ENCODE measurements around the gene SNN. TPM values are rescaled to one million over a fixed set of nuclear protein-coding genes. Genes with fewer than 3 reads are reported as not detected.

Gene SNN
- total RNA-seq, 1 donor from 2014 or later = 11.6 TPM

- DNase-seq = no peak
Measured at GRCh38 chr16:11700264-11701029, 32.2 kb downstream of the SNN start.

GRCh38 chr16:11705311-11706025 is 37.2 kb downstream of the SNN start:
- no peak for DNase-seq

- no peak for DNase-seq
Measured at GRCh38 chr16:11706180-11706742, 38.0 kb downstream of the SNN start.

GRCh38 chr16:11707679-11708197 is 39.5 kb downstream of the SNN start:
- DNase-seq = no peak

- DNase-seq = no peak
Measured at GRCh38 chr16:11708421-11708820, 40.2 kb downstream of the SNN start.

GRCh38 chr16:11711662-11712061 is 43.4 kb downstream of the SNN start:
- no peak for DNase-seq

- no peak for DNase-seq
Measured at GRCh38 chr16:11712122-11712521, 43.9 kb downstream of the SNN start.

GRCh38 chr16:11715246-11715947 is 47.1 kb downstream of the SNN start:
- no peak for DNase-seq

GRCh38 chr16:11716336-11716735 is 48.1 kb downstream of the SNN start:
- no peak for DNase-seq

GRCh38 chr16:11717811-11718210 is 49.6 kb downstream of the SNN start:
- no peak for DNase-seq

- DNase-seq = no peak
Measured at GRCh38 chr16:11719171-11719570, 50.9 kb downstream of the SNN start.

GRCh38 chr16:11719762-11720161 is 51.5 kb downstream of the SNN start:
- no peak for DNase-seq

GRCh38 chr16:11721781-11722467 is 53.7 kb downstream of the SNN start:
- DNase-seq = no peak

- DNase-seq = no peak
Measured at GRCh38 chr16:11722468-11722808, 54.2 kb downstream of the SNN start.

- DNase-seq = no peak
Measured at GRCh38 chr16:11725457-11725856, 57.2 kb downstream of the SNN start.

- no peak for DNase-seq
Measured at GRCh38 chr16:11726008-11726407, 57.8 kb downstream of the SNN start.

- DNase-seq = no peak
Measured at GRCh38 chr16:11727796-11728543, 59.7 kb downstream of the SNN start.

Data from skin of body (tissue), 2 donors.